Stimulated activated CD4-positive, alpha-beta T cell treated with anti-CD3 and anti-CD28 coated beads, Interleukin-1b, Interleukin-23, amount 100 ng/mL, for 1 hour (primary cell): Measurements from ENCODE around the gene TUBB4B.

Experiments used
- DNase-seq, 2 donors: peaks; one replicate each; pipeline ENCODE4 v3.0.0-alpha.2; 2020; ENCODE audit warnings: low read depth in 2 of 2

TUBB4B gene

GRCh38 chr9:137270929-137271695 is 30.0 kb downstream of the TUBB4B start:
- DNase-seq, result no peak

- no peak for DNase-seq
Measured at GRCh38 chr9:137271696-137272076, 30.6 kb downstream of the TUBB4B start.

DNA sequence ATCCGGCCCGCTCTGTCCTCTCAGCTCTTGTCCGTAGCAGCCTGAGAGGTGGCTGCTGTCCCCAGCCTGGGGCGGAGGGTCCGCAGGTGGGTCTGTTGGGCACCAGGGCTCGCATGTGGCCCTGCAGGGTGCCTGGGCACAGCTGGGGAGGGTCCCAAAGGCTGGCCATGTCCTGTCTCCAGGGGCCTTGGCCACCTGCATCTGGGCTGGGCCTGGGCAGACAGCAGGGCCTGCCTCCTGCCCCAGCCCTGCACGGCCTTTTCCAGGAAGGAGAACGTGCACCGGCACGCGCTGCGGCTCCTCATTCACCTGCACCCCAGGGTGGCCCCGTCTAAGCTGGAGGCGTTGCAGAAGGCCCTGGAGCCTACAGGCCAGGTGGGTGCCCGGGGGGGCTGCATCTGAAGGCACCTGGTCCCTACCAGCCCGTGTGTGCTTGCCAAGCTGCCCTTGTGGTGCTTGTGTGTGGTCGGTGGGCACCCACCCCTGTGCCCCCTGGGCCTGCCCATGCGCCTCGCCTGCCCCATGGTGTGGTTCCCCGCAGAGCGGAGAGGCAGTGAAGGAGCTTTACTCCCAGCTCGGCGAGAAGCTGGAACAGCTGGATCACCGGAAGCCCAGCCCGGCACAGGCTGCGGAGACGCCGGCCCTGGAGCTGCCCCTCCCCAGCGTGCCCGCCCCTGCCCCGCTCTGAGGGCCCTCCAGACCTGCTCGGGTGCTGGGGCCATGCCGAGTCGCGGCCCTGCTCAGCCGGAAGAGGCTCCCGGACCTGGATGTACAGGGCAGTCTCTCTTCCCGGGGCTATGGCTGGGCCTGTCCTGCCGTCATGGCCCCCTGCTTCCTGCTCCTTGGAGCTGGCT is 31.4 kb downstream of the TUBB4B start:
- no peak for DNase-seq

- DNase-seq, result no peak
Measured at GRCh38 chr9:137273095-137273490, 32.0 kb downstream of the TUBB4B start.

GRCh38 chr9:137273611-137274320 is 32.7 kb downstream of the TUBB4B start:
- DNase-seq, result no peak

GRCh38 chr9:137275203-137275587 is 34.1 kb downstream of the TUBB4B start:
- no peak for DNase-seq

GRCh38 chr9:137275588-137276472 is 34.7 kb downstream of the TUBB4B start:
- DNase-seq, result no peak

DNA sequence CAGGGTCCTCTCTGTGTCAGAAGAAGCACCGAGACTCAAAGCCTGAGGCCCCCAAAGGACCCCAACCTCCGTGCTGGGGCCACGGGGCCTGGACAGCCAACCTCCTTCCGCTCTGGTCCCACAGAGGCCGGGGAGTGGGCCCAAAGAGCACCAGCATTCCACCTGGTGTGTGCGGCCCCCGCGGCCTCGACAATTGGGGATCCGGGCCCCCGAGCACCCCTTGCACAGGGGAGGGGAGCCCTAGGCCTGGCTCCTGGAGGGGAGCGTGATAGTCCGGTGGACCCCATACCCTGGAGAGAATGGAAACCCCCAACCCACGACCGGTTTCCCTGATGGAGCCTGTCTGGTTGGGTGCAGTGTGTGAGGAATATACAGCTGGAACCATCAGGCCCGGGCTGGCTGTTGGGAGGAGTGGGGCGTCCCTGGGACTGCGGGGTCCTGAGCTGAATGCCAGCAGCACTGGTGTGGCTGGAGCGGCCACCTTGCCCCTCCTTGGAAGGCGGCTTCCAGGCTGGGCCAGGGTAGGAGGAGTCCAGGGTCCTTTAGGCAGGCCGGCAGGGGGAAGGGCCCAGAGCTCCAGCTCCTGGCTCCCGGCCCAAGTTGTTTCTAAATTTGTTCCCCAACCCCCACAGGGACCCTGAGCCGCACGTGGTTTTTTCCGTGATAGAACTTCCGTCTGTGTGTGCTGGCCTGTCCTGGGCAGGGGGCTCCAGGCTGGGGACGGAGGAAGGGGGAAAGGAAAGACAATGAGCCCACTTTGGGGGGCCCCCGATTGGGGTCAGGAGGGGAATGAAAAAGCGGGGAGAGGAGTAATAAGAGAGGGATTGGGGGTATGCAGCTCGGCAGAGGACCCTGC is 35.6 kb downstream of the TUBB4B start:
- no peak for DNase-seq

GRCh38 chr9:137277329-137278041 is 36.4 kb downstream of the TUBB4B start, which contains the start of gene TOR4A:
TSS of gene TOR4A (plus strand) at chr9:137277726. CDS start at chr9:137278690, 964 bp downstream.
- DNase-seq, result no peak

GRCh38 chr9:137278061-137278701 is 37.1 kb downstream of the TUBB4B start:
- no peak for DNase-seq

DNA sequence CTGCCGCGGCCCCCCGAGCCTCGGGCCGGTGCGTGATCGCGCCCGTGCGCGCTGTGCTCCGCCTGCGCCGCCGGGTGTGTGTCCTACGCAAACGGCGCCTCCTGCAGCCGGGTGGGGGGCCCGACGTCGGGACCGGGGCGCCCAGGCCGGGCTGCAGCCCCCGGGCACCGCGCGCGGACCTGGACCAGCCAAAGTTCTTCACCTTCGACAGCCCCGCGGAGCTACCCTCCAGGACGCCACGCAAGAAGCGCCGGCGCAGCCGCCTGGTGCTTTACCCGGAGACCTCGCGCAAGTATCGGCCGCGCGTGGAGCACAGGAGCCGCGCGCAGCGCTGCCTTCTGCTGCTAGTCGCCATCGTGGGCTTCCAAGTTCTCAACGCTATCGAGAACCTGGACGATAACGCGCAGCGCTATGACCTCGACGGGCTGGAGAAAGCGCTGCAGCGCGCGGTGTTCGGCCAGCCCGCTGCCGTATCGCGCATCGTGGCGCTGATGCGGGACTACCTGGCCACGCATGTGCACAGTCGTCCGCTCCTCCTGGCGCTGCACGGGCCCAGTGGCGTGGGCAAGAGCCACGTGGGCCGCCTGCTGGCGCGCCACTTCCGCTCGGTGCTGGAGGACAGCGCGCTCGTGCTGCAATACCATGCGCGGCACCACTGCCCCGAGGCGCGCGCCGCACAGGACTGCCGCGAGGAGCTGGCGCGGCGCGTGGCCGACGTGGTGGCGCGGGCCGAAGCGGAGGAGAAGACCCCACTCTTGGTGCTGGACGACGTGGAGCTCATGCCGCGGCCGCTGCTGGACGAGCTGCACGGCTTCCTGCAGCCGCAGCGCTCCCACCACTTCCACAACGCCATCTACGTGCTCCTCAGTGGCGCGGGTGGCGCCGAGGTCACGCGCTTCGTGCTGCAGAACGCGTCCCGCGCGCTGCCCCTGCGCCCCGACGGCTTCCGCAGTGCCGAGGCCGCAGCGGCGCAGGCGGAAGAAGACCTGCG is 37.9 kb downstream of the TUBB4B start:
- no peak for DNase-seq

GRCh38 chr9:137279741-137280473 is 38.8 kb downstream of the TUBB4B start:
- no peak for DNase-seq

GRCh38 chr9:137280474-137281344 is 39.6 kb downstream of the TUBB4B start:
- no peak for DNase-seq

DNA sequence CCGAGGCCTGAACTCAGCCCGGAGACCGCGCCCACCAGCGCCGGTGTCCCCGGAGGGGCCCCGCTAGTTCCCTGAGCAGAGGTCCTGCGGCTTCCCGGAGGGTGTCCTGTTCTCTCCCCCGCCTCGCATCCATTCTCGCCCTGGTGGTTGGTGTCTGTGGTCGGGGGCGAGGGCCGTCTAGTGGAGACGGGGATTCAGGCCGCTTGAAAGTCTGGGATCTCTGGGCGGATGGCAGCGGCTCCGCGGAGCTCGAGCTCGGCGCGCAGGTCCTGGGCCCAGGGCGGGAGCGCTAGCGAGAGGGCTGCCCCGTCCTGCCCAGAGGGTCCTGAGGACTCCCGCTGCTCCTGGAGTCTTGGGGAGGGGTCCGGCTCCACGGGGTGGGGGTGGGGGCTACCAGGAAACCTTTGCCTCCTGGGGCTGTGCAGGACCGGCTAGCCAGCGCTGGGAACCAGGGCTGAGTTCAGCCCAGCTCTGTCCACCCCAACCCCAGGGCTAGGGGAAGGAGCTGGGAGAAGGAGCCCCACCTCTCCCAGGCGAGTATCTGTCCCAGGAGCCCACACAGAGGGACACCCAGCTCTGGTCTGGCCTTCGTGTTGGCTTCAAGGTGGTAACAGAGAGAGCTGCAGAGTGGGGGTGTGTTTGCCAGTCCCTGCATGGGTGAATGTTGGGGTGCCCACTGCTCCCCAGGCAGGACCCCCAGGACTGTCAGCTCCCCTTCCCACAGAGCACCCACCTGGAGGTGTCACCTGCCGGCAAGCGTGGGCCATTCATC is 40.4 kb downstream of the TUBB4B start:
- DNase-seq, result no peak

- DNase-seq, result no peak
Measured at GRCh38 chr9:137286975-137287383, 45.9 kb downstream of the TUBB4B start.
